Measurements from ENCODE around the gene ACO2.

ACO2 gene

GRCh38 chr22:41512421-41513194 is 43.7 kb downstream of the ACO2 start (continued):
- TF ChIP-seq ZFP69B (tag by site-specific recombination; IDR thresholded peaks at IDR 0.05) (0 out of 2 replicates have a peak, but pooled peaks have one; percentile 17), ZNF391 (tag by site-specific recombination; IDR thresholded peaks at IDR 0.05; ENCODE audit: borderline replicate concordance, low read depth) (no peak), ZNF585B (tag by site-specific recombination; IDR thresholded peaks at IDR 0.05) (no peak), ZNF19 (tag by site-specific recombination; IDR thresholded peaks at IDR 0.05; ENCODE audit: low read depth) (no peak), ZNF549 (tag by site-specific recombination; IDR thresholded peaks at IDR 0.05) (no peak), SETDB1 (IDR thresholded peaks at IDR 0.05; ENCODE audit: insufficient read length, low read length) (no peak), ZBTB8A (tag by site-specific recombination; IDR thresholded peaks at IDR 0.05) (peak; percentile 89), ZNF843 (tag by site-specific recombination; IDR thresholded peaks at IDR 0.05) (no peak), ZBTB20 (tag by site-specific recombination; IDR thresholded peaks at IDR 0.05) (no peak), AEBP2 (tag by site-specific recombination; IDR thresholded peaks at IDR 0.05; ENCODE audit: borderline replicate concordance) (no peak), ZBTB10 (tag by site-specific recombination; IDR thresholded peaks at IDR 0.05) (no peak), ZNF2 (tag by site-specific recombination; IDR thresholded peaks at IDR 0.05) (peak; percentile 42; the same call in 1 of the 2 replicates), ZFP41 (tag by site-specific recombination; IDR thresholded peaks at IDR 0.05; ENCODE audit: borderline replicate concordance) (no peak), ZNF184 (tag by site-specific recombination; IDR thresholded peaks at IDR 0.05) (no peak), ZNF791 (tag by site-specific recombination; IDR thresholded peaks at IDR 0.05) (no peak), ZNF558 (tag by site-specific recombination; IDR thresholded peaks at IDR 0.05) (no peak), ZIC2 (tag by site-specific recombination; IDR thresholded peaks at IDR 0.05) (peak; percentile 69), ZNF555 (tag by site-specific recombination; conservative IDR thresholded peaks at IDR 0.05) (no peak), BCL11B (tag by site-specific recombination; IDR thresholded peaks at IDR 0.05; ENCODE audit: low read depth) (no peak), ZNF76 (tag by site-specific recombination; IDR thresholded peaks at IDR 0.05; ENCODE audit: borderline replicate concordance, low read depth) (peak; percentile 33; the same call in 1 of the 2 replicates), REPIN1 (tag by site-specific recombination; IDR thresholded peaks at IDR 0.05; ENCODE audit: low read depth) (no peak), TCF7L2 (IDR thresholded peaks at IDR 0.05; ENCODE audit: borderline replicate concordance, low read depth, low read length) (no peak), ZNF341 (tag by site-specific recombination; IDR thresholded peaks at IDR 0.05; ENCODE audit: low read depth) (peak; percentile 86), ZNF660 (tag by site-specific recombination; IDR thresholded peaks at IDR 0.05) (0 out of 2 replicates have a peak, but pooled peaks have one; percentile 15), ZNF148 (tag by site-specific recombination; IDR thresholded peaks at IDR 0.05; ENCODE audit: borderline replicate concordance) (no peak), KLF17 (tag by site-specific recombination; IDR thresholded peaks at IDR 0.05) (no peak), ZBTB7A (tag by site-specific recombination; IDR thresholded peaks at IDR 0.05; ENCODE audit: low read depth) (no peak), ZNF280C (tag by site-specific recombination; IDR thresholded peaks at IDR 0.05) (no peak), BCL11A (tag by site-specific recombination; IDR thresholded peaks at IDR 0.05; ENCODE audit: low read depth) (peak; percentile 65; the same call in 1 of the 2 replicates), ZNF140 (tag by site-specific recombination; IDR thresholded peaks at IDR 0.05) (no peak), KLF10 (tag by site-specific recombination; IDR thresholded peaks at IDR 0.05) (peak; percentile 35; the same call in 1 of the 2 replicates)
